Stimulated activated CD8-positive, alpha-beta memory T cell treated with anti-CD3 and anti-CD28 coated beads, Interleukin-15, amount 100 ng/mL, for 4 hours (primary cell): ENCODE measurements around the gene AKR1C8.
"Not testable (repeated sequence)": the region's sequence is repeated elsewhere in the genome, so short reads cannot be mapped to it uniquely, and the experiment has no call there.

Source experiments
- DNase-seq, 2 donors: peaks; one replicate each; pipeline ENCODE4 v3.0.0-alpha.2; 2020; ENCODE audit warnings: low read depth in 2 of 2

The AKR1C8 gene

DNA sequence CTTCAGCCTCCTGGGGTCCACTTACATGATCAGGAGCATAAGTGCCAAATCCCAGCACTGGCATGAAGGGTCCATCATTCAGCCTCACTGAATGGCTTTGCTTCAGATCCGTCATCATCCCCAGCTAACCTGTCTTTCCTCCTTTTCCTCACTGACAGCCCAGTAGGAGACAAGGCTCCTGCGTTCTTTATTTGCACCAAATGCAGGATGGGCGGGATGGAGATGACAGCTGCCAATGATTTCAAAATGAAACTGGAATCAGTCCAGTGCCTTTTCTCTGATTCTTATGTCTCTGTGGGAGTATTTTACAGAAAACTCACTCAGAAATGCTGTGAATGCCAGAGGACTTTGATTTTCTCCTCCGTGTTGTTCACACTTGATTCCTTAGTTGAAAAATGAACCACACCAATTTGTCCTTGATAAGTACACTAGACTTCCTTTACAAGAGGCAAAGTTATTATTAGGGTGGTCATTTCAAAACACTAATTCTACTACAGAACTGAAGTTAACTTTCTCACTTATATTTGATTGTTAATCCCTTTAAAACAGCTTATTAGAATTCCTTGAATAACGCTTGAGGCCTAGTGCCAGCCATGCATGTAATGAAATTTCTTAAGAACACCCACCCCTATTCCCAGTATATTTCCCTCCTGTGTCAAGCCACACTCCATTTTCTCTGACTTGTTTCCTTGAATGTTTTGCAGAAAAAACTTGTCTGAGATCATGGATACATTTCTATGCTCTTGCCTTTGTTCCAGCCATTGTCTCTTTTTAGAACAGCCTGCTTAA, at the start of gene AKR1C8:
Gene AKR1C8, minus strand, starts transcription at position 164 of the 789 bp plus-strand sequence. Its CDS starts 46 bp downstream, at position 118.
- no peak for DNase-seq

DNA sequence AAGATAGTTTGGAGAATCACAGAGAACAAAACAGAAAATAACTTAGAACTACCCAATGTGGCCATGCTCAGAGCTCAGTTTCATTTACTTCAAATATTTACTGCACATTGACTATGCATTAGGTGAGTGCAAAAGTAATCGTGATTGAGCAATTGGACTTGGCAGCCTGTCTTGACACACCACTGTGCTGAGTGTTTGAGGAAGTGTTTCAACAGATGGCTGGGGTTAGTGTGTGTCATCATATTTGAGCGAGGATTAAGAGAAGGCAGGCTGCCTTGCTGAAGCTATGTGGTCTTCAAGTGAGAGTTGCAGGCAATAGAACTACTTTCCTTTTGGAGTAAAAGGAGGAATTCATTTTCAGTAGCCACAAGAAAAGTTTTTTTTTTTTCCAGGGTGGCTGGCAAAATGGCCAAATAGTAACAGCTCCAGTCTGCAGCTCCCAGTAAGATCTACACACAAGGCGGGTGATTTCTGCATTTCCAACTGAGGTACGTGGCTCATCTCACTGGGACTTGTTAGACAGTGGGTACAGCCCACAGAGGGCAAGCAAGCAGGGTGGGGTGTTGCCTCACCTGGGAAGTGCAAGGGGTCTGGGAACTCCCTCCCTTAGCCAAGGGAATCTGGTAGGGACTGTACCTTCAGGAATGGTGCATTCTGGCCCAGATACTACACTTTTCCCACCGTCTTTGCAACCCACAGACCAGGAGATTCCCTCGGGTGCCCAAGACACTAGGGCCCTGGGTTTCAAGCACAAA, 49.3 kb upstream of the AKR1C8 start:
- DNase-seq, result no peak

- DNase-seq, result no peak
Measured at GRCh38 chr10:5233324-5233723, 48.4 kb upstream of the AKR1C8 start.

DNA sequence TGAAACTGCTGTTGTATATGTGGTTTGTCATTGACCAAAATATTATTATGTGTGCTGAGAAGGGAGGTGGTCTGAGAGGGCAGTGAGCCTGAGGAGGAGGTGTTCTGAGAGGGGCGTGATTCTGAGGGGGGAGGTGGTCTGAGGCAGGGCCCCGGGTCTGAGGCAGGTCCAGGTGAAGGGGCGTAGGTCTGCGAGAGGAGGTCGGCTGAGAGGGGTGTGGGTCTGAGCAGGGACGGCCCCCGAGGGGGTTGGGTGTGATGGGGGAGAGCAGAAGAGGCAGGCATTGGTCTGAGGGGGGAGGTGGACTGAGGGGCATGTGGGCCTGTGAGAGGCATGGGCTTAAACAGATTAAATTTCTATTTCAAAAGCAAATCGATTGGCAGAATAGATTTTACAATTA, 44.1 kb upstream of the AKR1C8 start:
- DNase-seq, result no peak

GRCh38 chr10:5222942-5223341, 38.0 kb upstream of the AKR1C8 start:
- DNase-seq, result not testable (repeated sequence)

GRCh38 chr10:5219262-5219661, 34.3 kb upstream of the AKR1C8 start:
- no peak for DNase-seq

GRCh38 chr10:5216801-5217200, 31.9 kb upstream of the AKR1C8 start:
- no peak for DNase-seq

DNA sequence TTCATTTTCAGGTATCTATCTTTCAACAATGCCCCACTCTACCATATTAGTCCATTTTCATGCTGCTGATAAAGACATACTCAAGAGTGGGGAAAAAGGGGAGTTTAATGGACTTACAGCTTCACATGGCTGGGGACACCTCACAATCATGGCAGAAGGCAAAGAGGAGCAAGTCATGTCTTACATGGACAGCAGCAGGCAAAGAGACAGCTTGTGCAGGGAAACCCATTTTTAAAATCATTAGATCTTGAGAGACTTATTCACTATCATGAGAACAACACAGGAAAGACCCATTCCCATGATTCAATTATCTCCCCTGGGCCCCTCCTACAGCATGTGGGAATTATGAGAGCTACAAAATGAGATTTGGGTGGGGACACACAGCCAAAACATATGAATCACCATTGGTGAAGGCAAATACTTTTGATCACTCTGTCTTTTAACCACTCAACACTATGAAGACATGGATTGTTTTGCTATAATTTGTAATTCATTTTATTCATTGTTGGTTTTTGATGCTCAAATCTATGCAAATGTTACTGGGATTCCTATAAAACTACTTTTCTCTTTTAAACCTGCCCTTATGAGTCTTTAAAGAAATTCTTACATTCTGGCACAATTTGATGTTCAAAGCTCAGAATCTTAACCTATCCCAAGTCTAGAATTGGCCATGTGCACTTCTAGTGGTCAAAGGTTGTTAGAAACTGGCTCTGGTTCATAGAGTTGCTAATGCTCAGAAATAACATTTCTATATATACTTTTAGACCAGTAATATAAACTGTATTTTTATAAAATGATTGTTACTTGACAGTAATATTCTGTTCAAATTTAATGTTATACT, 27.0 kb upstream of the AKR1C8 start:
- no peak for DNase-seq

GRCh38 chr10:5210261-5210660, 25.3 kb upstream of the AKR1C8 start:
- not testable (repeated sequence) for DNase-seq

- DNase-seq, result not testable (repeated sequence)
Measured at GRCh38 chr10:5209776-5210175, 24.8 kb upstream of the AKR1C8 start.

- DNase-seq, result no peak
Measured at GRCh38 chr10:5206799-5207198, 21.8 kb upstream of the AKR1C8 start.

DNA sequence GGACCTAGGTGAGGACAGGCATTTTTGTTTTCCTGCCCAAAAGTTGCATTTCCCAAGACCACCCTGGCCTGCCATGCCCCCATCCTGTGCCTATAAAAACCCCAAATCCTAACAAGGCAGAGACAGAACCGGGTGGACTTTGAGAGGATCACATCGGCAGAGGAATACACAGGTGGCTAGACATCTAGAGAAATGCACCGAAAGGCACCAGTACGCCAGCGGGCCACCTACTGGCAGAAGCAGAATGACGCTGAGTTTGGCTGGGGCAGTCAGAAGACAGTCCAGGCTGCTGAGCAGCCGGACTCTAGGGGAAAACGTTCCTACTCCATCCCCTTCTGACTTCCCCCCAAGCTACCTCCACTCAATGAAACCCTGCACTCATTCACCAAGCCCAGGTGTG, 14.4 kb upstream of the AKR1C8 start:
- no peak for DNase-seq

- no peak for DNase-seq
Measured at GRCh38 chr10:5198386-5198785, 13.4 kb upstream of the AKR1C8 start.

DNA sequence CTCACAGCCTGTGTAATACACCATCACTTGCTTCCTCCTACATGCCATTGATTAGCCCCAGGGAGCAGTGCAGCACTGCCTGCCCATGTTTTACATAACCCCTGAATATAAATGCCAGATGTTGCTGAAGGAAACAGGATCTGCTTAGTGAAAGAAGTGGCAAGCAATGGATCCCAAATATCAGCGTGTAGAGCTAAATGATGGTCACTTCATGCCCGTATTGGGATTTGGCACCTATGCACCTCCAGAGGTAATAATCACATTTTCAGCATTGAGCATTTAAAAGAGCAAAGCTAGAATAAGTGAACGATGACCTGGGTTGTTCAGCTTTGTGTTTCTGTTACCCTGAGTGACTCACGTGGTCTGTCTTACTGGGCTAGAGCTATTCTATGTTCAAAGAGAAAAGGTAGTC, 11.8 kb upstream of the AKR1C8 start, which contains the start of gene AKR1C4:
Gene AKR1C4, plus strand, starts transcription at position 136 of the 412 bp plus-strand sequence. Its CDS starts 31 bp downstream, at position 167.
- no peak for DNase-seq

DNA sequence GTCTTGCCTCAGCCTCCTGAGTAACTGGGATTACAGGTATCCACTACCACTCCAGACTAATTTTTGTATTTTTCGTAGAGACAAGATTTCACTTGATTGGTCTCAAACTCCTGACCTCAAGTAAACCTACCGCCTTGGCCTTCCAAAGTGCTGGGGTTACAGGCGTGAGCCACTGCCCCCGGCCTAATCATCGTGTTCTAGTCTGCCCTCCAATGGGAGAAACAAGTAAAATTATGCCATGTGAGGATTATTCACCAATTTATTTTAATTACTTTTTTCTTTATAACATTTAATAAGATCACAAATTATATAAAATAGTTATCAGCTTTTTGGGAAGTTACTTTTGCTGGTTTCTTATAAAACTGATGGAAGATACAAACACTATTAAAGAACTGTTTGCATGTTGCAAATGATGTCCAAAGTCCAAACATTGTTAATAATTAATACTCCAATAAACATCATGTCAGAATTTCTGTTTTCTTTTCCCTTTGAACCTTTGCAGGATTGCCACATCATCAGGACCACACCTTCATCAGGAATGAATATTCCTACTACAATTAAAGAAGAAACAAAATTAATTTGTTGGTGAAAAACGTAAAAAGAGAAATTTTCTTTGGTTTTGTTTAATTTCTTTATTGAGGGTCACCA, 10.9 kb upstream of the AKR1C8 start:
- no peak for DNase-seq

- DNase-seq, result no peak
Measured at GRCh38 chr10:5194431-5194830, 9.5 kb upstream of the AKR1C8 start.

DNA sequence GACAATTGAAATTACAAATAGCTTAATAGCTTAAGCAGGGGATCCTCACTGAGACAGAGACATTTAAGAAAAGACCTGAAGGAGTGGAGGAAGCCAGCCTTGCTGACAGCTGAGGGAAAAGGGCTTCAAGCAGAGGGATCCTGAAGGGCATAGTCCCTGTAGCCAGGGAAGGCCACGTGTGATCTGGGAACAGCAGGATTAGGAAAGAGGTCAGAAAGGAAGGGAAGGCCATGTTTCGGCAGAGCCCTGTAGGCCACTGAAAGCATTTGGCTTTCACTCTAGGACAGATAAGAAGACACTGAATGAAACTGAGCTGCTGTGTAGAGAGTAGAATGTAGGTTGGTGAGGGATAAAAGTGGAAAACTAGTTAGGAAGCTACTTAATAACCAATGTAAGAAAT, 3.4 kb upstream of the AKR1C8 start:
- DNase-seq, result no peak

DNA sequence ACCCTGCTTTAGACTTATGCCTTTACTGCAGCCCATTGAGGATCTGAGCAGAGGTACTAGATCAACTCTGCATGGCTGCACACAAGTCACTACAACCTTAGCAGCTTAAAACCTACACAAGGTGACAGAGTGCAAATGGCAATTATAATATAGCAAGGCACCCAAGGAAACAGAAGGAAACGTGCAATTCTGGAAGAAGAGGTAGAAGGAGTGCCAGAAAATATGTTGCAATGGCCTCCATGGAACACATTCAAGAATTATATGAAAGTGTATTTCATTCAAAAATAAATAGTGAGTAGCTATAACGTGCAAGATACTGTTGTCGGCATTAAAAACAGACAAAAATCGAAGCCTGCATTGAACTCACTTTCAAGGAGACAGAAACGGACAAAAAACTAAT, 2.9 kb upstream of the AKR1C8 start:
- DNase-seq, result no peak

GRCh38 chr10:5183923-5184322, 1.0 kb downstream of the AKR1C8 start:
- DNase-seq, result no peak

DNA sequence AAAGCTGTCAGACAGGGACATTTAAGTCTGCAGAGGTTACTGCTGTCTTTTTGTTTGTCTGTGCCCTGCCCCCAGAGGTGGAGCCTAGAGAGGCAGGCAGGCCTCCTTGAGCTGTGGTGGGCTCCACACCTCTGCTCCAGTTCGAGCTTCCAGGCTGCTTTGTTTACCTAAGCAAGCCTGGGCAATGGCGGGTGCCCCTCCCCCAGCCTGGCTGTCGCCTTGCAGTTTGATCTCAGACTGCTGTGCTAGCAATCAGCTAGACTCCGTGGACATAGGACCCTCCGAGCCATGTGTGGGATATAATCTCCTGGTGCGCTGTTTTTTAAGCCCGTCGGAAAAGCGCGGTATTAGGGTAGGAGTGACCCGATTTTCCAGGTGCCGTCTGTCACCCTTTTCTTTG, 4.4 kb downstream of the AKR1C8 start:
- DNase-seq, result not testable (repeated sequence)

- DNase-seq, result not testable (repeated sequence)
Measured at GRCh38 chr10:5175581-5175980, 9.4 kb downstream of the AKR1C8 start.
